HEK293 (cell line): ENCODE data around the gene TMEM60.

Source experiments
- FEZF1 ChIP-seq: fragments of 450-650 bp; formaldehyde crosslinking; IDR thresholded peaks from 2 replicates; pipeline ENCODE4 v1.5.1; 2016; ENCODE audit warnings: missing biosample characterization, missing genetic modification characterization
- GLI4 ChIP-seq: fragments of 450-650 bp; formaldehyde crosslinking; IDR thresholded peaks from 2 replicates; pipeline ENCODE4 v1.5.1; 2016; ENCODE audit warnings: missing biosample characterization, missing genetic modification characterization
- GLIS2 ChIP-seq: fragments of 450-650 bp; formaldehyde crosslinking; IDR thresholded peaks from 2 replicates; pipeline ENCODE4 v1.5.1; 2016; ENCODE audit warnings: missing biosample characterization, missing genetic modification characterization
- INSM2 ChIP-seq: fragments of 450-650 bp; formaldehyde crosslinking; IDR thresholded peaks from 2 replicates; pipeline ENCODE4 v1.5.1; 2016; ENCODE audit warnings: missing biosample characterization, missing genetic modification characterization
- MYNN ChIP-seq: fragments of 450-650 bp; formaldehyde crosslinking; IDR thresholded peaks from 2 replicates; pipeline ENCODE4 v1.5.1; 2016; ENCODE audit warnings: missing biosample characterization, missing genetic modification characterization, borderline replicate concordance
- MZF1 ChIP-seq: fragments of 450-650 bp; formaldehyde crosslinking; IDR thresholded peaks from 2 replicates; pipeline ENCODE4 v1.5.1; 2017; ENCODE audit warnings: missing biosample characterization, missing genetic modification characterization, borderline replicate concordance
- REPIN1 ChIP-seq: fragments of 450-650 bp; formaldehyde crosslinking; IDR thresholded peaks from 2 replicates; pipeline ENCODE4 v1.5.1; 2017; ENCODE audit warnings: missing biosample characterization, missing genetic modification characterization, low read depth
- SETDB1 ChIP-seq: IDR thresholded peaks from one replicate; pipeline ENCODE4 v1.6.1; 2017; ENCODE audit warnings: mild to moderate bottlenecking, low read length, moderate library complexity, mixed read lengths; ENCODE audit not compliant: insufficient read length
- YY2 ChIP-seq: fragments of 450-650 bp; formaldehyde crosslinking; IDR thresholded peaks from 2 replicates; pipeline ENCODE4 v1.5.1; 2016; ENCODE audit warnings: missing biosample characterization, missing genetic modification characterization
- ZBTB1 ChIP-seq: fragments of 450-650 bp; formaldehyde crosslinking; IDR thresholded peaks from 2 replicates; pipeline ENCODE4 v1.5.1; 2016; ENCODE audit warnings: missing biosample characterization, missing genetic modification characterization
- ZBTB11 ChIP-seq: fragments of 450-650 bp; formaldehyde crosslinking; conservative IDR thresholded peaks from 2 replicates; pipeline ENCODE4 v1.5.1; 2016; ENCODE audit warnings: low read depth, missing biosample characterization, missing genetic modification characterization
- ZBTB7A ChIP-seq: fragments of 450-650 bp; formaldehyde crosslinking; IDR thresholded peaks from 2 replicates; pipeline ENCODE4 v1.5.1; 2016; ENCODE audit warnings: low read depth, missing biosample characterization, missing genetic modification characterization
- ZIC2 ChIP-seq: fragments of 450-650 bp; formaldehyde crosslinking; IDR thresholded peaks from 2 replicates; pipeline ENCODE4 v1.5.1; 2016; ENCODE audit warnings: missing biosample characterization, missing genetic modification characterization
- ZNF112 ChIP-seq: fragments of 450-650 bp; formaldehyde crosslinking; IDR thresholded peaks from 2 replicates; pipeline ENCODE4 v1.5.0; 2017; ENCODE audit warnings: missing biosample characterization, missing genetic modification characterization
- ZNF202 ChIP-seq: fragments of 450-650 bp; formaldehyde crosslinking; IDR thresholded peaks from 2 replicates; pipeline ENCODE4 v1.5.1; 2016; ENCODE audit warnings: missing biosample characterization, missing genetic modification characterization, borderline replicate concordance
- ZNF214 ChIP-seq: fragments of 450-650 bp; formaldehyde crosslinking; IDR thresholded peaks from 2 replicates; pipeline ENCODE4 v1.5.1; 2017; ENCODE audit warnings: missing biosample characterization, mild to moderate bottlenecking, missing genetic modification characterization, borderline replicate concordance
- ZNF274 ChIP-seq, 2 experiments: fragments of 200-500 bp in 1 of 2; fragments of 450-650 bp in 1 of 2; sonication (Bioruptor generic) in 1 of 2; formaldehyde crosslinking in 1 of 2; IDR thresholded peaks; 2 replicates each; pipeline versions ENCODE4 v1.5.1 to v1.6.1; 2014 to 2016; ENCODE audit warnings: borderline replicate concordance in 1 of 2, inconsistent platforms in 1 of 2, low read length in 1 of 2, missing biosample characterization in 1 of 2, missing genetic modification characterization in 1 of 2
- ZNF354C ChIP-seq: fragments of 450-650 bp; formaldehyde crosslinking; IDR thresholded peaks from 2 replicates; pipeline ENCODE4 v1.5.1; 2016; ENCODE audit warnings: missing biosample characterization, missing genetic modification characterization, low read depth, borderline replicate concordance
- ZNF391 ChIP-seq: fragments of 450-650 bp; formaldehyde crosslinking; IDR thresholded peaks from 2 replicates; pipeline ENCODE4 v1.5.1; 2016; ENCODE audit warnings: low read depth, missing biosample characterization, missing genetic modification characterization, borderline replicate concordance
- ZNF416 ChIP-seq: fragments of 450-650 bp; formaldehyde crosslinking; IDR thresholded peaks from 2 replicates; pipeline ENCODE4 v1.5.1; 2016; ENCODE audit warnings: missing biosample characterization, missing genetic modification characterization
- ZNF433 ChIP-seq: fragments of 450-650 bp; formaldehyde crosslinking; IDR thresholded peaks from 2 replicates; pipeline ENCODE4 v1.5.1; 2016; ENCODE audit warnings: missing biosample characterization, missing genetic modification characterization, low read depth
- ZNF48 ChIP-seq: fragments of 450-650 bp; formaldehyde crosslinking; IDR thresholded peaks from 2 replicates; pipeline ENCODE4 v1.5.1; 2016; ENCODE audit warnings: missing biosample characterization, missing genetic modification characterization
- ZNF488 ChIP-seq: fragments of 450-650 bp; formaldehyde crosslinking; IDR thresholded peaks from 2 replicates; pipeline ENCODE4 v1.5.1; 2016; ENCODE audit warnings: missing biosample characterization, missing genetic modification characterization
- ZNF521 ChIP-seq: fragments of 450-650 bp; formaldehyde crosslinking; IDR thresholded peaks from 2 replicates; pipeline ENCODE4 v1.5.1; 2017; ENCODE audit warnings: missing biosample characterization, mild to moderate bottlenecking, missing genetic modification characterization
- ZNF571 ChIP-seq: fragments of 450-650 bp; formaldehyde crosslinking; IDR thresholded peaks from 2 replicates; pipeline ENCODE4 v1.5.0; 2017; ENCODE audit warnings: missing biosample characterization, missing genetic modification characterization
- ZNF664 ChIP-seq: fragments of 450-650 bp; formaldehyde crosslinking; IDR thresholded peaks from 2 replicates; pipeline ENCODE4 v1.5.1; 2016; ENCODE audit warnings: missing biosample characterization, missing genetic modification characterization
- ZNF677 ChIP-seq: fragments of 450-650 bp; IDR thresholded peaks from 2 replicates; pipeline ENCODE4 v1.5.0; 2018; ENCODE audit warnings: missing biosample characterization, mild to moderate bottlenecking, missing genetic modification characterization, moderate library complexity
- ZNF701 ChIP-seq: fragments of 450-650 bp; formaldehyde crosslinking; IDR thresholded peaks from 2 replicates; pipeline ENCODE4 v1.5.1; 2016; ENCODE audit warnings: missing biosample characterization, missing genetic modification characterization
- ZSCAN16 ChIP-seq: fragments of 450-650 bp; formaldehyde crosslinking; IDR thresholded peaks from 2 replicates; pipeline ENCODE4 v1.5.1; 2016; ENCODE audit warnings: missing biosample characterization, missing genetic modification characterization
- TF ChIP-seq, protein P1 (sequence below): fragments of 450-650 bp; formaldehyde crosslinking; IDR thresholded peaks from 2 replicates; pipeline ENCODE4 v1.5.0; 2017; ENCODE audit warnings: missing biosample characterization, missing genetic modification characterization, borderline replicate concordance
- TF ChIP-seq, protein P2 (sequence below): fragments of 450-650 bp; formaldehyde crosslinking; IDR thresholded peaks from 2 replicates; pipeline ENCODE4 v1.5.1; 2017; ENCODE audit warnings: missing biosample characterization, missing genetic modification characterization

The TMEM60 gene

DNA sequence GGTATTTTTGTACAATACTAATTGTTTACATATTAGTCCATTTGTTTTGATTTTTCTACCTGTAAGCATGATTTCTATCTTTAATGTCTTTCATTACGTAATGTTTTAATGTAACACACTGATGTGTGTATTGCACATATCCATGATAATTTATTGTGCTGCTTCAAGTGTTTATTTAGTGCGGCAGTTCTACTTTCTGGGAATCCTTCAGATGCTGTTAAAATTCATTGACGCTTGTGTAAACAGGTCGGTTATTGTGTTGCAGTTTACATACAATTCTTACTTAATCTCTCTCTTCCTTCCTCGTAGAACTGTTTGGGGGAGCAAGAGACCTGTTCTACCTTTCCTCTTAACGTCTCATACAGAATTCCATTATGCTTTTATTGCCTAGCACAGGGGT is 6.9 kb downstream of the TMEM60 start (continued):
- TF ChIP-seq ZNF112 (tag by site-specific recombination), result no peak
- no peak for TF ChIP-seq ZNF48
- no peak for TF ChIP-seq ZNF664 (tag by site-specific recombination)
- peak; percentile 56; the same call in 1 of the 2 replicates for TF ChIP-seq FEZF1
- no peak for TF ChIP-seq ZBTB11 (tag by site-specific recombination)
- TF ChIP-seq ZNF391 (tag by site-specific recombination), result no peak
- TF ChIP-seq MYNN (tag by site-specific recombination), result no peak
- TF ChIP-seq ZNF214 (tag by site-specific recombination), result no peak
- no peak for TF ChIP-seq ZNF701 (tag by site-specific recombination)
- no peak for TF ChIP-seq MZF1 (tag by site-specific recombination)
- TF ChIP-seq GLI4 (tag by site-specific recombination), result no peak
- TF ChIP-seq ZNF677, result no peak
- no peak for TF ChIP-seq ZNF202 (tag by site-specific recombination)
- TF ChIP-seq INSM2 (tag by site-specific recombination), result peak; percentile 70
- TF ChIP-seq GLIS2 (tag by site-specific recombination), result 0 out of 2 replicates have a peak, but pooled peaks have one; percentile 27
- TF ChIP-seq REPIN1 (tag by site-specific recombination), result no peak
- TF ChIP-seq ZBTB1 (tag by site-specific recombination), result no peak
- no peak for TF ChIP-seq ZNF488 (tag by site-specific recombination)
- no peak for TF ChIP-seq SETDB1
- no peak for TF ChIP-seq ZBTB7A
- TF ChIP-seq ZNF433 (tag by site-specific recombination), result no peak
- no peak for TF ChIP-seq YY2 (tag by site-specific recombination)
- TF ChIP-seq ZNF571 (tag by site-specific recombination), result no peak
- TF ChIP-seq ZIC2, result no peak
- TF ChIP-seq ZSCAN16 (tag by site-specific recombination), result no peak
- no peak for TF ChIP-seq ZNF521 (tag by site-specific recombination)
- TF ChIP-seq, protein P1, sequence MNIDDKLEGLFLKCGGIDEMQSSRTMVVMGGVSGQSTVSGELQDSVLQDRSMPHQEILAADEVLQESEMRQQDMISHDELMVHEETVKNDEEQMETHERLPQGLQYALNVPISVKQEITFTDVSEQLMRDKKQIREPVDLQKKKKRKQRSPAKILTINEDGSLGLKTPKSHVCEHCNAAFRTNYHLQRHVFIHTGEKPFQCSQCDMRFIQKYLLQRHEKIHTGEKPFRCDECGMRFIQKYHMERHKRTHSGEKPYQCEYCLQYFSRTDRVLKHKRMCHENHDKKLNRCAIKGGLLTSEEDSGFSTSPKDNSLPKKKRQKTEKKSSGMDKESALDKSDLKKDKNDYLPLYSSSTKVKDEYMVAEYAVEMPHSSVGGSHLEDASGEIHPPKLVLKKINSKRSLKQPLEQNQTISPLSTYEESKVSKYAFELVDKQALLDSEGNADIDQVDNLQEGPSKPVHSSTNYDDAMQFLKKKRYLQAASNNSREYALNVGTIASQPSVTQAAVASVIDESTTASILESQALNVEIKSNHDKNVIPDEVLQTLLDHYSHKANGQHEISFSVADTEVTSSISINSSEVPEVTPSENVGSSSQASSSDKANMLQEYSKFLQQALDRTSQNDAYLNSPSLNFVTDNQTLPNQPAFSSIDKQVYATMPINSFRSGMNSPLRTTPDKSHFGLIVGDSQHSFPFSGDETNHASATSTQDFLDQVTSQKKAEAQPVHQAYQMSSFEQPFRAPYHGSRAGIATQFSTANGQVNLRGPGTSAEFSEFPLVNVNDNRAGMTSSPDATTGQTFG (tag by site-specific recombination), result no peak
- no peak for TF ChIP-seq ZNF416 (tag by site-specific recombination)
- no peak for TF ChIP-seq ZNF354C
- TF ChIP-seq, protein P2, sequence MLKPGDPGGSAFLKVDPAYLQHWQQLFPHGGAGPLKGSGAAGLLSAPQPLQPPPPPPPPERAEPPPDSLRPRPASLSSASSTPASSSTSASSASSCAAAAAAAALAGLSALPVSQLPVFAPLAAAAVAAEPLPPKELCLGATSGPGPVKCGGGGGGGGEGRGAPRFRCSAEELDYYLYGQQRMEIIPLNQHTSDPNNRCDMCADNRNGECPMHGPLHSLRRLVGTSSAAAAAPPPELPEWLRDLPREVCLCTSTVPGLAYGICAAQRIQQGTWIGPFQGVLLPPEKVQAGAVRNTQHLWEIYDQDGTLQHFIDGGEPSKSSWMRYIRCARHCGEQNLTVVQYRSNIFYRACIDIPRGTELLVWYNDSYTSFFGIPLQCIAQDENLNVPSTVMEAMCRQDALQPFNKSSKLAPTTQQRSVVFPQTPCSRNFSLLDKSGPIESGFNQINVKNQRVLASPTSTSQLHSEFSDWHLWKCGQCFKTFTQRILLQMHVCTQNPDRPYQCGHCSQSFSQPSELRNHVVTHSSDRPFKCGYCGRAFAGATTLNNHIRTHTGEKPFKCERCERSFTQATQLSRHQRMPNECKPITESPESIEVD (tag by site-specific recombination), result peak; percentile 96
- no peak for TF ChIP-seq ZNF274 (IDR thresholded peaks at IDR 0.05; ENCODE audit: low read length)
- TF ChIP-seq ZNF274 (tag by site-specific recombination; IDR thresholded peaks at IDR 0.05; ENCODE audit: borderline replicate concordance), result no peak
